Colonic mucosa (tissue), 4 donors: Measurements from ENCODE around the gene PSMB7. TPM values are rescaled to one million over a fixed set of nuclear protein-coding genes. Genes with fewer than 3 reads are reported as not detected.

Experiments used
- DNase-seq: peaks from one replicate; pipeline ENCODE4 v3.0.0-alpha.2; 2020
- H3K27ac ChIP-seq: fragments of 200-600 bp; one replicate; pipeline ENCODE4 v1.8.0; 2021
- H3K27me3 ChIP-seq: fragments of 200-600 bp; one replicate; pipeline ENCODE4 v1.8.0; 2021
- H3K36me3 ChIP-seq: fragments of 200-600 bp; one replicate; pipeline ENCODE4 v1.8.0; 2021
- H3K4me1 ChIP-seq: fragments of 200-600 bp; one replicate; pipeline ENCODE4 v1.8.0; 2021; ENCODE audit warnings: mild to moderate bottlenecking
- H3K4me3 ChIP-seq: fragments of 200-600 bp; one replicate; pipeline ENCODE4 v1.8.0; 2021
- H3K9ac ChIP-seq, 2 donors: one replicate each; pipeline ENCODE4 v1.7.0; 2013; ENCODE audit warnings: control low read depth in 2 of 2, low read depth in 2 of 2, low read length in 2 of 2
- H3K9me3 ChIP-seq: fragments of 200-600 bp; one replicate; pipeline ENCODE4 v1.8.0; 2021
- intact Hi-C: fragments of 100-400 bp; cut with DNase I; formaldehyde crosslinking; loops from one replicate; pipeline ENCODE4 v1.14.1; 2022
- total RNA-seq, 2 donors: library from RNA; stranded (reverse); fragmentation: NEBNext Ultra II Directional in 1 of 2; extraction: Animal tissue kit (Norgen Biotek cat#: 25700) in 1 of 2; gene quantifications; one replicate each; pipeline ENCODE4 v1.2.1, GENCODE V29; 2021
- TF ChIP-seq, protein P1 (sequence below): fragments of 200-600 bp; IDR thresholded peaks from one replicate; pipeline ENCODE4 v1.8.0; 2022; ENCODE audit warnings: antibody characterized with exemption, mild to moderate bottlenecking
- donor health status: healthy.
- donor health status: DM: no; HTN: no; CAD: no.
- donor health status: DM: no; HTN: no; CAD: no.

The PSMB7 gene
- total RNA-seq, 2 donors from 2014 or later, result 89.8 to 136 TPM

DNA sequence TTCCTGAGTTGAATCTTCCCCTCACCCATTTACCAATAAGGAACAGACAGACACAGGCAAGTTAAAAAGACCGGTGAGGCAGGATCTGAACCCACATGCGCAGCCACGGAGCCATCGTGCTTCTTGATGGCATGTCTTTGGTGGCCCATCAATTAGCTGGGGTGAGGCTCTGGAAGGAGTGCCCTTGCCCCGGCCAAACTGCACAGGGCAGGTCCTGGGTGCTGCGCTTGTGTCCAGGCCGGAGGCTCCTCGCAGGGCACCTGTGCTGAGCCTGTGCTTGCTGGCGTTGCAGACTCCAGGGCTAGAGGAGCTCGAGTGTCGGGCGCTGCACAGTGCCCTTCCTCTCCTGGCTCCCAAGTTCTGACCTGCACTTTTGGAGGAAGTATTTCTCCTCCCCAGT, 66.4 kb downstream of the PSMB7 start:
- Histone ChIP-seq H3K9ac (no peak overlapping the region), H3K4me1 (no peaks in the 10 kb centered on the region), H3K9me3 (no peaks in the 10 kb centered on the region), H3K27me3 (no peaks in the 10 kb centered on the region), H3K36me3 (peaks cover 6% of the 10 kb centered on the region), H3K4me3 (no peak overlapping the region), H3K27ac (no peak overlapping the region)
- DNase-seq, result no peak
- TF ChIP-seq, protein P1, sequence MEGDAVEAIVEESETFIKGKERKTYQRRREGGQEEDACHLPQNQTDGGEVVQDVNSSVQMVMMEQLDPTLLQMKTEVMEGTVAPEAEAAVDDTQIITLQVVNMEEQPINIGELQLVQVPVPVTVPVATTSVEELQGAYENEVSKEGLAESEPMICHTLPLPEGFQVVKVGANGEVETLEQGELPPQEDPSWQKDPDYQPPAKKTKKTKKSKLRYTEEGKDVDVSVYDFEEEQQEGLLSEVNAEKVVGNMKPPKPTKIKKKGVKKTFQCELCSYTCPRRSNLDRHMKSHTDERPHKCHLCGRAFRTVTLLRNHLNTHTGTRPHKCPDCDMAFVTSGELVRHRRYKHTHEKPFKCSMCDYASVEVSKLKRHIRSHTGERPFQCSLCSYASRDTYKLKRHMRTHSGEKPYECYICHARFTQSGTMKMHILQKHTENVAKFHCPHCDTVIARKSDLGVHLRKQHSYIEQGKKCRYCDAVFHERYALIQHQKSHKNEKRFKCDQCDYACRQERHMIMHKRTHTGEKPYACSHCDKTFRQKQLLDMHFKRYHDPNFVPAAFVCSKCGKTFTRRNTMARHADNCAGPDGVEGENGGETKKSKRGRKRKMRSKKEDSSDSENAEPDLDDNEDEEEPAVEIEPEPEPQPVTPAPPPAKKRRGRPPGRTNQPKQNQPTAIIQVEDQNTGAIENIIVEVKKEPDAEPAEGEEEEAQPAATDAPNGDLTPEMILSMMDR, result no peak
- intact Hi-C loops, result no loop called here

DNA sequence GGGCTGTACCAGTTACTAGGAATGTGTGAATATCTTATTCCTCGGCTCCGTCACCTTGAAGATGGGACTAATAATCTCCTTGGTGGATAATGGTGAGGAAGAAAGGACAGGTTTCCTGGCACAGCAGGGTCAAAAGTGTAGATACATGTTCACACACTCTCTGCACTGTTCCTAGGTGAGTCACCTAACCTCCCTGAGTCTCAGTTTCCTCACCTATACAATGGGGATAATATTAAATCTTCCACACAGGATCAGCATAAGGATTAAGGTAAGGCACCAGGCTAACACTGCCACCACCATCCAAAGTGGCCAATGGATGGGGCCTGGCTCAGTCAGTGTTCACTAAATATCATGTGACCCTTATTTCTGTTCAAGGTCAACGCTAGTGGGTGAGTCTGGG, 66.9 kb downstream of the PSMB7 start:
- H3K36me3 ChIP-seq, result peaks cover 6% of the 10 kb centered on the region
- DNase-seq, result no peak
- no peak overlapping the region for H3K4me3 ChIP-seq
- no peak overlapping the region for H3K9ac ChIP-seq
- H3K9me3 ChIP-seq, result no peaks in the 10 kb centered on the region
- H3K27ac ChIP-seq, result no peak overlapping the region
- TF ChIP-seq, protein P1, result no peak
- intact Hi-C loops, result no loop called here
- no peaks in the 10 kb centered on the region for H3K4me1 ChIP-seq
- no peaks in the 10 kb centered on the region for H3K27me3 ChIP-seq

DNA sequence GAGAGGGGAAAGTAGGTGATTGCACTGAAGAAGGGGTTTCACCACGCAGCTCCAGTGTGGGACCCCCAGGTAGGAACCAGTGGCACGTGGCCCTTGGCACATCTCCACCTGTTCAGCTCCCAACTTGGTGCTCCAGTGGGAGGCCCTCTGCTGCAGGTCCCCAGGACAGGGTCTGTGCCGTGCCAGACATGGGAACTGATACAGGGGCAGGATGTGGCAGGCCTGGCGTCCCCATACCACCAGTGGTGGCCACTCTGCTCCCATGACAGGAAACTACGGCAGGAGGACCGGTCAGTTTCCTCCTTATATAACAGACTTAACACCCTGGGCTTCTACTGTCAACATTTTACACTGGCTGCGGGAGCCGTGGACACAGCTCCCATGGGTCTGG, 67.3 kb downstream of the PSMB7 start:
- Histone ChIP-seq H3K4me1 (no peaks in the 10 kb centered on the region), H3K9ac (no peak overlapping the region), H3K4me3 (no peak overlapping the region), H3K27ac (no peak overlapping the region), H3K36me3 (peaks cover 6% of the 10 kb centered on the region), H3K9me3 (no peaks in the 10 kb centered on the region), H3K27me3 (no peaks in the 10 kb centered on the region)
- intact Hi-C loops, result no loop called here
- no peak for DNase-seq
- TF ChIP-seq, protein P1, result no peak

DNA sequence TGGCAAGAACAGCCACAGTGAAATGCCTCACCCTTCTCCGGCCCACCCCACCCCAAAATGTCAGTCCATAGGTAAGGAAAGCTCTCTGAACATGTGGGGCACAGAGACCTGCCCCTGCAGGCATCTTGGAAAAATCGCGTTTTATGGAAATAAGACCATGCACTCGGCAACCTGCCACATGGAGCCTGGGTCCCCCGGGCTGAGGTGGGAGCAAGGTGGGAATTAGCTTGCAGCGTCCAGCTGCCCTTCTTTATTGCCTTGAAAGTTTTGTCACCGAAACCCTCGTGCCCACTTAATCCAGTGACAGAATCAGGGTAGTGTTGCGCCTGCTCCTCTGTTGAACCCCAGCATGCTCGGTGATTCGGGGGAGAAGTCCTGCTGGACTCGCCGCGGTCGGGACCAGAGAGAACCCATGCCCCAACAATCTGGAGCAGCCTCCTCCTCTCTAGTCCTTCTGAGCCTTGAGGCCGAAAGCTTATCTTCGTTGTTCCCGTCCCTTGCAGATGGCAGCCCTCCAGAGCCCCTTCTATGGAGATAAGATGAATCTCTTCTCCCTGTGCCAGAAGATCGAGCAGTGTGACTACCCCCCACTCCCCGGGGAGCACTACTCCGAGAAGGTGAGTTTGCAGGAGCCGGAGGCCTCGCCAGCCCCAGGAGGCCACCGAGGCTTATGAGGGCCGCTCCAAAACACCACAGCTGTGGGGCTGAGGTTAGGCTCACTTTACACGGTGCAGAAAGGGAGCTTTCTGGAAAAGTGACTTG, 67.9 kb downstream of the PSMB7 start:
- Histone ChIP-seq H3K4me1 (no peaks in the 10 kb centered on the region), H3K9me3 (no peaks in the 10 kb centered on the region), H3K36me3 (peaks cover 6% of the 10 kb centered on the region), H3K27me3 (no peaks in the 10 kb centered on the region), H3K4me3 (no peak overlapping the region), H3K27ac (no peak overlapping the region), H3K9ac (no peak overlapping the region)
- intact Hi-C loops, result no loop called here
- DNase-seq, result no peak
- TF ChIP-seq, protein P1, result no peak

DNA sequence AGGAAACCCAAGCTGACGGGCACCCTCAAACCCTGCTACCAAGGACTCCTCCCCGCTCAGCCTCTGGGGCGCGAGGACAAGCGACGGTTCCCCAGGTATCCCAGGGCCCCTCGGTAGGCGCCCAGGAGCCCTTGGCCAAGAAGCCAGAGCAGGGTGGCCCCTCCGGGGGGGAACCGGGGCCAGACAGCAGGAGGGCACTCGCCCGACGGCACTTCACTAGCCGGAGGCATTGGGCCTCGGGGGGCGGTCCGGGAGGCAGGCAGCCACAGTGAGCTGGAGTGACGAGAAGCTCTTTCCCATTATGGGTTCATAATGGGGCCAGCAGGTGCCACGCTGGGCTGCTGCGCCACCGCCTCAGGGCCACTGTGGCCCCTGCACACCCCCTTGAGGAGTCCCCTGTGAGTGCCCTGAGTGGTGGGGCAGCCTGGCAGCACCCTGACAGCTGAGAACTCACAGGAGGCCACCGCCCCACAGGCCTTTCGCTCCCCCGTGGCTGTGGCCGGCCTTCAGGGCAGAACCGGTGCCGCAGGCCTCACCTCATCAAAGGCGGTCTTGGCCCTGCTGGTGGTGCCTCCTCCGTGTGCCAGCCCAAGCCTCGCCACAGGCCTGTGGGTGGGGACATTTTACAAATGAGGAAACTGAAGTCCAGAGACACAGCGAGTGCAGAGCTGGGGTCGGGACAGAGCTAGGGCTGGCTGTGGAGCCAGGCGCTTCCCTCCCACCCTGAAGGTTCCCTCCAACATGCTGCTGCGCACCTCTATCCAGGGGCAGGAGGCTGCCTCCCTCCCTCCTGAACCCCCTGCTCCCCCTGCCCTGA, 68.7 kb downstream of the PSMB7 start:
- TF ChIP-seq, protein P1, result no peak
- Histone ChIP-seq H3K27ac (no peak overlapping the region), H3K4me3 (no peak overlapping the region), H3K36me3 (peaks cover 6% of the 10 kb centered on the region), H3K9ac (no peak overlapping the region), H3K4me1 (no peaks in the 10 kb centered on the region), H3K27me3 (no peaks in the 10 kb centered on the region), H3K9me3 (no peaks in the 10 kb centered on the region)
- intact Hi-C loops, result no loop called here
- DNase-seq, result no peak
